ENCODE results near the gene MXRA8. TPM values are rescaled to one million over a fixed set of nuclear protein-coding genes. Genes with fewer than 3 reads are reported as not detected.

The MXRA8 gene
- total RNA-seq, 1 experiment from 2014 or later = 9.6 TPM

- TF ChIP-seq CTCF (conservative IDR thresholded peaks at IDR 0.05) = no peak
- H3K27ac Mint-ChIP-seq = peak overlapping the region in 1 of 3 experiments; percentile 78; a peak in 1 of 7 replicates
- Histone ChIP-seq H3K9ac (ENCODE audit: extremely low read depth, insufficient read length, low read length) (no peak overlapping the region), H3K4me1 (ENCODE audit: insufficient read depth, low read length) (no peaks in the 10 kb centered on the region), H2BK15ac (ENCODE audit: low read depth, low read length) (no peak overlapping the region), H3K27ac (ENCODE audit: insufficient read length, low read depth, low read length) (no peak overlapping the region), H3K79me2 (ENCODE audit: insufficient read depth, low read length) (peaks cover 17% of the 10 kb centered on the region; the same call in 1 of the 2 replicates), H4K5ac (ENCODE audit: insufficient read length, low read depth, low read length) (no peak overlapping the region), H3K27me3 (ENCODE audit: insufficient read depth, low read length) (no peaks in the 10 kb centered on the region), H3K23me2 (ENCODE audit: insufficient read length, low read depth, low read length, poor library complexity, severe bottlenecking) (peaks cover 8% of the 10 kb centered on the region), H2BK5ac (ENCODE audit: insufficient read length, low read length) (no peak overlapping the region), H3K4me2 (ENCODE audit: insufficient read depth, insufficient read length, low read length) (no peak overlapping the region), H2AFZ (ENCODE audit: low read length) (no peak overlapping the region), H2BK20ac (ENCODE audit: low read depth, low read length, poor library complexity, severe bottlenecking) (no peak overlapping the region), H3K9me3 (ENCODE audit: control insufficient read depth, low read depth, low read length) (no peaks in the 10 kb centered on the region), H4K20me1 (ENCODE audit: control insufficient read depth, insufficient read depth, insufficient read length) (peaks cover 5% of the 10 kb centered on the region), H2AK5ac (ENCODE audit: insufficient read length, low read length) (no peak overlapping the region), H2BK12ac (ENCODE audit: insufficient read length, low read depth, low read length) (no peak overlapping the region), H3K14ac (ENCODE audit: insufficient read depth, low read length) (no peak overlapping the region), H3K4ac (ENCODE audit: low read depth, low read length) (no peak overlapping the region), H3K79me1 (ENCODE audit: insufficient read depth, low read depth, low read length, poor library complexity, severe bottlenecking) (peaks cover 8% of the 10 kb centered on the region), H2BK120ac (ENCODE audit: low read depth, low read length, poor library complexity, severe bottlenecking) (no peak overlapping the region), H3K23ac (ENCODE audit: insufficient read length, low read depth, low read length) (no peak overlapping the region), H3K56ac (ENCODE audit: insufficient read length, low read depth, low read length) (no peak overlapping the region), H3K18ac (ENCODE audit: insufficient read length, low read depth, low read length) (no peak overlapping the region), H4K8ac (replicated peaks; ENCODE audit: insufficient read length, low read depth, low read length) (no peak overlapping the region), H3T11ph (ENCODE audit: low read length) (no peak overlapping the region), H4K91ac (ENCODE audit: insufficient read length, low read depth, low read length) (no peak overlapping the region)
- H3K4me3 Mint-ChIP-seq = peak overlapping the region; percentile 80 to 88
- no peaks in the 10 kb centered on the region for H3K9me3 Mint-ChIP-seq
- H3K36me3 Mint-ChIP-seq (ENCODE audit: insufficient read depth in 1 of 3, low read depth in 3 of 3) = peaks cover 12 to 33% (median 28%) of the 10 kb centered on the region in 3 experiments; a peak in 6 of 7 replicates
- H3K27me3 Mint-ChIP-seq (ENCODE audit: low read depth) = no peaks in the 10 kb centered on the region
- peaks cover 2 to 14% of the 10 kb centered on the region in 2 experiments for H3K4me1 Mint-ChIP-seq
- DNase-seq = no peak
- no CpG with 5 or more reads among the region's 10 CpGs for WGBS (ENCODE audit: extremely low coverage, insufficient read length, low lambda C conversion rate)
Observed at GRCh38 chr1:1322952-1323351, 35.4 kb downstream of the MXRA8 start.

All from H9 (cell line).